GM12878 (cell line): ENCODE data around the gene FBLN7. TPM values are rescaled to one million over a fixed set of nuclear protein-coding genes. Genes with fewer than 3 reads are reported as not detected.

Experiments
- ATAC-seq: fragments of 200-7000 bp; cut with Tn5 transposase; 3 replicates; pipeline ENCODE4 v1.9.1; 2020; ENCODE audit warnings: mild to moderate bottlenecking, moderate library complexity
- BruUV-seq: library from RNA; stranded (reverse); fragments of 400-500 nt; replicated peaks from 2 replicates; lab custom pipeline; 2021; lab: Mats Ljungman, UMichigan
- CTCF ChIA-PET: fragments of 300-600 bp; sonication (Branson Sonifier 250); formaldehyde crosslinking; extraction: SDS; loops from one replicate; lab custom pipeline; 2021; ENCODE audit warnings: inconsistent platforms; lab: Yijun Ruan, JAX
- POLR2A ChIA-PET: fragments of 350-600 bp; formaldehyde crosslinking; extraction: SDS; loops from one replicate; lab custom pipeline; 2021; ENCODE audit warnings: inconsistent platforms; lab: Charles Lee
- RAD21 ChIA-PET: fragments of 300-600 bp; sonication (Branson Sonifier 250); formaldehyde crosslinking; loops from one replicate; lab custom pipeline; 2023; ENCODE audit warnings: antibody characterized with exemption; ENCODE audit not compliant: unreplicated experiment; lab: Charles Lee
- SMC1A ChIA-PET: fragments of 300-600 bp; sonication (Branson Sonifier 250); formaldehyde crosslinking; loops from one replicate; lab custom pipeline; 2023; ENCODE audit not compliant: unreplicated experiment, uncharacterized antibody; lab: Charles Lee
- DNase-seq: peaks from one replicate; pipeline ENCODE4 v3.0.0-alpha.2; 2011; ENCODE audit warnings: low read depth, low spot score
- FAIRE-seq: peaks from 3 replicates; lab custom pipeline; 2011; peaks lifted over from hg19 to GRCh38; lab: Jason Lieb, UNC
- H2AFZ ChIP-seq: 2 replicates; pipeline ENCODE4 v1.6.0; 2011; ENCODE audit warnings: low read depth, low read length, control low read depth; ENCODE audit not compliant: control insufficient read depth
- H3K27ac ChIP-seq: 2 replicates; pipeline ENCODE4 v1.5.1; 2011; ENCODE audit warnings: control low read depth; ENCODE audit not compliant: control insufficient read depth, insufficient read depth
- H3K27me3 ChIP-seq, 2 experiments: replicated peaks in 1 of 2; 2 replicates each; pipeline versions ENCODE4 v1.6.0 to v1.6.1; 2011; ENCODE audit warnings: low read length in 1 of 2; ENCODE audit not compliant: control insufficient read depth in 2 of 2, insufficient read depth in 2 of 2
- H3K36me3 ChIP-seq, 2 experiments: 2 replicates each; pipeline ENCODE4 v1.5.1; 2011; ENCODE audit warnings: low read length in 1 of 2; ENCODE audit not compliant: control insufficient read depth in 2 of 2, insufficient read depth in 2 of 2
- H3K4me1 ChIP-seq: 2 replicates; pipeline ENCODE4 v1.6.1; 2011; ENCODE audit warnings: mild to moderate bottlenecking, low read length, moderate library complexity, mixed read lengths; ENCODE audit not compliant: control insufficient read depth, insufficient read depth
- H3K4me2 ChIP-seq: 2 replicates; pipeline ENCODE4 v1.6.0; 2011; ENCODE audit warnings: control low read depth; ENCODE audit not compliant: control insufficient read depth, insufficient read depth
- H3K4me3 ChIP-seq: fragments of 200-600 bp; sonication (generic); 2 replicates; pipeline ENCODE4 v1.5.1; 2016
- H3K79me2 ChIP-seq: 2 replicates; pipeline ENCODE4 v1.6.0; 2011; ENCODE audit warnings: low read length; ENCODE audit not compliant: control insufficient read depth, insufficient read depth
- H3K9ac ChIP-seq: 2 replicates; pipeline ENCODE4 v1.8.0; 2011; ENCODE audit warnings: low read length, control low read depth, mixed read lengths; ENCODE audit not compliant: control insufficient read depth, insufficient read depth
- H3K9me3 ChIP-seq: replicated peaks from 3 replicates; pipeline ENCODE4 v1.5.1; 2011; ENCODE audit warnings: mild to moderate bottlenecking, low read length; ENCODE audit not compliant: control insufficient read depth, insufficient read depth
- H4K20me1 ChIP-seq: 2 replicates; pipeline ENCODE4 v1.6.0; 2011; ENCODE audit not compliant: control insufficient read depth, insufficient read depth
- BACH1 ChIP-seq: fragments of 450-650 bp; IDR thresholded peaks from 2 replicates; pipeline ENCODE4 v1.6.1; 2017; ENCODE audit warnings: mild to moderate bottlenecking, borderline replicate concordance
- HDAC6 ChIP-seq: fragments of 200-600 bp; sonication (generic); IDR thresholded peaks from one replicate; pipeline ENCODE4 v1.8.0; 2017; ENCODE audit warnings: antibody characterized with exemption; ENCODE audit not compliant: unreplicated experiment
- IRF5 ChIP-seq: fragments of 450-650 bp; IDR thresholded peaks from 2 replicates; pipeline ENCODE4 v1.6.1; 2017; ENCODE audit warnings: borderline replicate concordance
- KAT2A ChIP-seq: conservative IDR thresholded peaks from 2 replicates; pipeline ENCODE4 v1.6.1; 2011; ENCODE audit warnings: low read depth, low read length; ENCODE audit not compliant: control insufficient read depth
- MAX ChIP-seq: IDR thresholded peaks from 2 replicates; pipeline ENCODE4 v1.6.1; 2012; ENCODE audit warnings: low read depth, low read length, improper control_type of control experiment
- MEF2B ChIP-seq: fragments of 450-650 bp; IDR thresholded peaks from 2 replicates; pipeline ENCODE4 v1.6.1; 2018; ENCODE audit warnings: mild to moderate bottlenecking, moderate library complexity; ENCODE audit not compliant: partially characterized antibody, poor library complexity, severe bottlenecking
- NFXL1 ChIP-seq: fragments of 450-650 bp; IDR thresholded peaks from 2 replicates; pipeline ENCODE4 v1.6.1; 2017; ENCODE audit warnings: antibody characterized with exemption, mild to moderate bottlenecking, borderline replicate concordance
- NRF1 ChIP-seq: conservative IDR thresholded peaks from 2 replicates; pipeline ENCODE4 v1.6.1; 2011; ENCODE audit warnings: mild to moderate bottlenecking, low read depth, low read length, improper control_type of control experiment
- PML ChIP-seq: IDR thresholded peaks from 2 replicates; pipeline ENCODE4 v1.6.1; 2012; ENCODE audit warnings: low read length, inconsistent platforms
- POLR2AphosphoS2 ChIP-seq: IDR thresholded peaks from 2 replicates; pipeline ENCODE4 v1.6.1; 2011; ENCODE audit warnings: low read depth, mild to moderate bottlenecking, low read length, improper control_type of control experiment, moderate library complexity
- SIX5 ChIP-seq: IDR thresholded peaks from 2 replicates; pipeline ENCODE4 v1.6.1; 2011; ENCODE audit warnings: mild to moderate bottlenecking, low read depth, low read length, moderate library complexity; ENCODE audit not compliant: severe bottlenecking
- SMAD5 ChIP-seq: IDR thresholded peaks from 2 replicates; pipeline ENCODE4 v1.6.1; 2016; ENCODE audit warnings: antibody characterized with exemption, low read depth
- SREBF1 ChIP-seq: IDR thresholded peaks from 2 replicates; pipeline ENCODE4 v1.6.1; 2012; ENCODE audit warnings: mild to moderate bottlenecking, low read length
- WGBS: methylation state at CpG from one replicate; pipeline ENCODE4 v1.1.6; 2016; ENCODE audit warnings: low lambda C conversion rate; ENCODE audit not compliant: insufficient replicate concordance, insufficient coverage; ENCODE audit errors: missing lambda C conversion rate; 5-methylcytosine and 5-hydroxymethylcytosine counted together
- in situ Hi-C: fragments of 300-500 bp; cut with MboI; formaldehyde crosslinking; loops from 9 replicates; pipeline ENCODE4 v1.14.3; 2018; ENCODE audit warnings: mixed read lengths
- intact Hi-C: fragments of 100-400 bp; cut with micrococcal nuclease; formaldehyde crosslinking; loops from one replicate; pipeline ENCODE4 v1.14.2; 2022; ENCODE audit not compliant: unreplicated experiment
- polyA plus RNA-seq, 11 experiments: library from polyadenylated mRNA; depleted of rRNA in 4 of 11; unstranded in 6 of 11; stranded (reverse) in 5 of 11; fragments of >200 nt; fragmentation: Nextera tagmentation in 4 of 11; fragmentation: Illumina TruSeq in 1 of 11; extraction: Ambion mirVana in 4 of 11; extraction: Trizol in 1 of 11; gene quantifications; 1 replicate in 1 of 11; 2 replicates in 10 of 11; pipeline versions ENCODE4 v1.2.1 to v1.2.3, GENCODE V29; 2011 to 2016; ENCODE audit warnings: inconsistent platforms in 2 of 11, missing spikeins in 2 of 11, low read depth in 1 of 11
- total RNA-seq, 4 experiments: library from RNA; depleted of rRNA in 3 of 4; stranded (reverse); fragments of >200 nt in 3 of 4; fragmentation: Illumina TruSeq in 1 of 4; extraction: Trizol in 1 of 4; gene quantifications; 2 replicates each; pipeline versions ENCODE4 v1.2.1 to v1.2.3, GENCODE V29; 2013 to 2021
- TF ChIP-seq, protein P1 (sequence below), 3 experiments: IDR thresholded peaks in 2 of 3; conservative IDR thresholded peaks in 1 of 3; 2 replicates each; pipeline ENCODE4 v1.5.1; 2011; ENCODE audit warnings: low read depth in 3 of 3, low read length in 3 of 3, mild to moderate bottlenecking in 3 of 3, control low read depth in 2 of 3, moderate library complexity in 2 of 3, inconsistent platforms in 1 of 3, mixed read lengths in 1 of 3; ENCODE audit not compliant: control insufficient read depth in 2 of 3, insufficient read depth in 1 of 3; ENCODE audit errors: extremely low read depth in 1 of 3
- TF ChIP-seq, protein P2 (sequence below): IDR thresholded peaks from 2 replicates; pipeline ENCODE4 v1.6.1; 2012; ENCODE audit warnings: mild to moderate bottlenecking, low read depth, low read length

FBLN7 gene
- total and polyA plus RNA-seq, 10 of the 15 experiments (the other 5 are each of a cell fraction or from before 2014, with no cell fraction given) = 0.01 to 0.10 (median 0.01) TPM; not detected in 7

DNA sequence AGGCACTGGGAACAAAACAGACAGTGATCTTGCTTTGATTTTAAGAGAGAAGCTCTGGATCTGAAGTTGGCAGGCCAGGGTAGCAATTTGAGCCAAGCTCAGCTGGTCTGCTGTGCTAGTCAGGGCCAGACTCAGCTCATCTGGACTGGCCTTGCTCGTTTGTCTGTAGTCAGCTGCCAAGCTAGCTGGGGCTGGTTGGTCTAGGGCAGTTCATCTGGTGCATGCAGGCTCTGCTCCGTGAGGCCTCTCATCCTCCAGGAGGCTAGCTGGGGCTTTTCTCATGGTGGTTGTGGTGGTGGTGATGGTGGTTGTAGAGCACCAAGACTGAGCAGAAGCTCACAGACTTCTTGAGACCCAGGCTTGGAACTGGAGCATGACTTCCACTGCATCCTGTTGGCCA is 10.3 kb downstream of the FBLN7 start (continued):
- TF ChIP-seq, protein P1, sequence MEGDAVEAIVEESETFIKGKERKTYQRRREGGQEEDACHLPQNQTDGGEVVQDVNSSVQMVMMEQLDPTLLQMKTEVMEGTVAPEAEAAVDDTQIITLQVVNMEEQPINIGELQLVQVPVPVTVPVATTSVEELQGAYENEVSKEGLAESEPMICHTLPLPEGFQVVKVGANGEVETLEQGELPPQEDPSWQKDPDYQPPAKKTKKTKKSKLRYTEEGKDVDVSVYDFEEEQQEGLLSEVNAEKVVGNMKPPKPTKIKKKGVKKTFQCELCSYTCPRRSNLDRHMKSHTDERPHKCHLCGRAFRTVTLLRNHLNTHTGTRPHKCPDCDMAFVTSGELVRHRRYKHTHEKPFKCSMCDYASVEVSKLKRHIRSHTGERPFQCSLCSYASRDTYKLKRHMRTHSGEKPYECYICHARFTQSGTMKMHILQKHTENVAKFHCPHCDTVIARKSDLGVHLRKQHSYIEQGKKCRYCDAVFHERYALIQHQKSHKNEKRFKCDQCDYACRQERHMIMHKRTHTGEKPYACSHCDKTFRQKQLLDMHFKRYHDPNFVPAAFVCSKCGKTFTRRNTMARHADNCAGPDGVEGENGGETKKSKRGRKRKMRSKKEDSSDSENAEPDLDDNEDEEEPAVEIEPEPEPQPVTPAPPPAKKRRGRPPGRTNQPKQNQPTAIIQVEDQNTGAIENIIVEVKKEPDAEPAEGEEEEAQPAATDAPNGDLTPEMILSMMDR (IDR thresholded peaks at IDR 0.05 in 2 of 3, conservative IDR thresholded peaks at IDR 0.05 in 1 of 3; ENCODE audit: control insufficient read depth in 2 of 3, extremely low read depth in 1 of 3, insufficient read depth in 1 of 3, low read depth in 3 of 3, low read length in 3 of 3) = no peak
- TF ChIP-seq SREBF1 = no peak
- no peak for TF ChIP-seq POLR2AphosphoS2
- no peak for TF ChIP-seq BACH1
- no peak for TF ChIP-seq MEF2B
- no peak for TF ChIP-seq SMAD5
- no peak for TF ChIP-seq MAX
- no peak for TF ChIP-seq KAT2A
- no peak for TF ChIP-seq NRF1

DNA sequence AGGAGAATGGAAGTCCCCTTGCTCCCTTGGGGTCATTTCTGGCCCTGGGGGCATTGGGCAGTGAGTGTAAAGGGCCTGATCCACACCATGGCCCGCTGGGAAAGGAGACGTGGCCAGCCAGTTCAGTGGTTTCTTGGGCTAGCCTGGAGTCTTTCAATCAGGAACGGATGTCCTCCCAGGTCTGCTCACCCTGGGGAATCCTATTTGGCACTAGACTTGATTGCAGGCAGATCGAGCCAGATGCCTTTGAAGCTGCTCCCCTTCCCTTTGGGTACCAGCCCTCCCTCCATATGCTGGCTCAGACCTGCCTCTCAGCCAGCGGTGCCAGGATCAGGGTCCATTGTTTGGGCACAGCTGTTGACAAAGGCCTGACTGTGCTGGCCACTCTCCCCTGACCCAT is 11.0 kb downstream of the FBLN7 start:
- H3K27me3 ChIP-seq = no peaks in the 10 kb centered on the region; a peak in 1 of 4 replicates
- no peaks in the 10 kb centered on the region for H4K20me1 ChIP-seq
- ChIA-PET RAD21 (no interaction called here), SMC1A (no interaction called here), CTCF (interaction anchor here (1.1 kb wide), 1 partner anchor 27 kb away, joined by 3 read pairs; no protein-coding TSS in a partner anchor), POLR2A (interaction anchor here (1.1 kb wide), 1 partner anchor 105 kb away, joined by 3 read pairs; no protein-coding TSS in a partner anchor)
- no peak overlapping the region for H3K27ac ChIP-seq
- H3K79me2 ChIP-seq = no peaks in the 10 kb centered on the region
- H2AFZ ChIP-seq = no peak overlapping the region
- no peak overlapping the region for H3K4me2 ChIP-seq
- no TSS peak for BruUV-seq
- H3K9me3 ChIP-seq = no peaks in the 10 kb centered on the region
- H3K4me3 ChIP-seq = no peak overlapping the region
- ATAC-seq (no peak), DNase-seq (no peak), FAIRE-seq (no peak)
- H3K4me1 ChIP-seq = no peaks in the 10 kb centered on the region
- no peaks in the 10 kb centered on the region for H3K36me3 ChIP-seq
- 25% methylated on average over 5 of the region's 5 CpGs for WGBS
- in situ Hi-C loops = no loop called here
- intact Hi-C loops = no loop called here
- no peak overlapping the region for H3K9ac ChIP-seq
- TF ChIP-seq NFXL1 (no peak), KAT2A (no peak), IRF5 (no peak), SIX5 (no peak), HDAC6 (no peak), PML (no peak), POLR2AphosphoS2 (no peak)
- TF ChIP-seq, protein P2, sequence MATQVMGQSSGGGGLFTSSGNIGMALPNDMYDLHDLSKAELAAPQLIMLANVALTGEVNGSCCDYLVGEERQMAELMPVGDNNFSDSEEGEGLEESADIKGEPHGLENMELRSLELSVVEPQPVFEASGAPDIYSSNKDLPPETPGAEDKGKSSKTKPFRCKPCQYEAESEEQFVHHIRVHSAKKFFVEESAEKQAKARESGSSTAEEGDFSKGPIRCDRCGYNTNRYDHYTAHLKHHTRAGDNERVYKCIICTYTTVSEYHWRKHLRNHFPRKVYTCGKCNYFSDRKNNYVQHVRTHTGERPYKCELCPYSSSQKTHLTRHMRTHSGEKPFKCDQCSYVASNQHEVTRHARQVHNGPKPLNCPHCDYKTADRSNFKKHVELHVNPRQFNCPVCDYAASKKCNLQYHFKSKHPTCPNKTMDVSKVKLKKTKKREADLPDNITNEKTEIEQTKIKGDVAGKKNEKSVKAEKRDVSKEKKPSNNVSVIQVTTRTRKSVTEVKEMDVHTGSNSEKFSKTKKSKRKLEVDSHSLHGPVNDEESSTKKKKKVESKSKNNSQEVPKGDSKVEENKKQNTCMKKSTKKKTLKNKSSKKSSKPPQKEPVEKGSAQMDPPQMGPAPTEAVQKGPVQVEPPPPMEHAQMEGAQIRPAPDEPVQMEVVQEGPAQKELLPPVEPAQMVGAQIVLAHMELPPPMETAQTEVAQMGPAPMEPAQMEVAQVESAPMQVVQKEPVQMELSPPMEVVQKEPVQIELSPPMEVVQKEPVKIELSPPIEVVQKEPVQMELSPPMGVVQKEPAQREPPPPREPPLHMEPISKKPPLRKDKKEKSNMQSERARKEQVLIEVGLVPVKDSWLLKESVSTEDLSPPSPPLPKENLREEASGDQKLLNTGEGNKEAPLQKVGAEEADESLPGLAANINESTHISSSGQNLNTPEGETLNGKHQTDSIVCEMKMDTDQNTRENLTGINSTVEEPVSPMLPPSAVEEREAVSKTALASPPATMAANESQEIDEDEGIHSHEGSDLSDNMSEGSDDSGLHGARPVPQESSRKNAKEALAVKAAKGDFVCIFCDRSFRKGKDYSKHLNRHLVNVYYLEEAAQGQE = no peak
